Right lung (tissue), 5 donors: ENCODE data around the gene SGPP1. TPM values are rescaled to one million over a fixed set of nuclear protein-coding genes. Genes with fewer than 3 reads are reported as not detected.
"Not testable (repeated sequence)": the region's sequence is repeated elsewhere in the genome, so short reads cannot be mapped to it uniquely, and the experiment has no call there.

Experiments used
- DNase-seq, 2 donors: peaks; one replicate each; pipeline ENCODE4 v3.0.0-alpha.2; 2013
- polyA plus RNA-seq, 5 donors: library from polyadenylated mRNA; unstranded; fragments of 120-200 nt; gene quantifications; one replicate each; pipeline versions ENCODE4 v1.2.1 to v1.2.3, GENCODE V29; 2013; ENCODE audit warnings: inconsistent platforms in 1 of 5, low replicate concordance in 1 of 5; ENCODE audit not compliant: insufficient read length in 5 of 5, insufficient read depth in 1 of 5

Gene SGPP1
- polyA plus RNA-seq, 5 donors = 20.0 to 26.5 (median 21.2) TPM

- peak; percentile 93 to 94 for DNase-seq
Observed at GRCh38 chr14:63642229-63642611, 85.6 kb downstream of the SGPP1 start.

DNA sequence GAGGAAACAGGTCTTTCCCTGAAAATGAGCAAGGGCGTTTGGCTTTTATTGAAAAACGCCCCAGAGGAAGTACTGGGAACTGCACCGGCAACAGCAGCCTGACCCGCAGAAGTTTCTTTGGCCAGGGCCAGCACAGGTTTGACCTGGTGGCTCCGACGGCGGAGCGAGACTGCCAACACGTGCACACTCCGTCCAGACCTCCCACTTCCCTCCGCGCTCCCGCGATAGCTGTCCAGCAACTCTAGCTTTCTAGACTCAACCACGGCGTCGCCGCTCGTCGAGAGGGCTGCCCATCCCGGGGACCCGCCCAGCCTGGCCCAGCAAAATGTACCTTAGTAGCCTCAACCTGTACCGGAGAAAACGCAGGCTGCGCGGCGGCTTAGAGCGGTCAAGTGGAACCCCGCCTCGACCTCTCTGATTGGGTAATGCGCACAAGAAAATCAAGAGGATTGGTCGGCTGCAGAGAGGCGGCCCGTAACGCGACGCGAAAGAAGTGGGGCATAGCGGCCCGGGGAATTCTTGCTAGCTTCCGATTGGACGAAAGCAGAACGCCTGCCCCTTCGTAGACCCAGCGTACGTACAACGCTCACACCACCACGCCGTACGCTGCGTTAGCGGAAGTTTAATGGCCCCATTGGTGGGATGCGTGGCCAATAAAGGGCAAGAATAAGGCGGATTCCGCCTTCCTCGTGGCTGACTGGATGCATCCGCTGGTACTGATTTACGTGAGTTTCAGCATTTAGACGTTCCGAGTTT, 86.2 kb downstream of the SGPP1 start, which contains the start of gene WDR89:
WDR89 (minus strand) TSS at position 399 of the 756 bp plus-strand sequence. CDS start 41,929 bp downstream, outside the sequence.
- DNase-seq = peak; percentile 98

DNA sequence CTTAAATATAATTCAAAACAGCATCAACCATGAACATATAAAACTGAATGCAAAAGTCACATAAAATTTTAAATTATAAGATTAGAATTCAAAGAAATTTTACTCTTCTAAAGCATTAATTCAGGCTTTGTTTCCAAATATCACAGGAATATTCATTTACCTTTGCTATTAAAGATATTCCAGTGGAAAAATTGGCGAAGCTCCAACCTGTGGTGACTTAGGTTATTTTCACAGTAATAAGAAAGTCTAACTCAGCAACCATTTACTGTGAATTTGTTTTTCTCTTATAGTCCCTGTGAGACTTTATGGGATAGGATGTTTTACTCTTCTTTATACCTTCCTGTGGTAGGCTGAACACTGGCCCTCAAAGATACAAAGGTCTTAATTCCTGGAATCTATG, 89.4 kb downstream of the SGPP1 start:
- no peak for DNase-seq

DNA sequence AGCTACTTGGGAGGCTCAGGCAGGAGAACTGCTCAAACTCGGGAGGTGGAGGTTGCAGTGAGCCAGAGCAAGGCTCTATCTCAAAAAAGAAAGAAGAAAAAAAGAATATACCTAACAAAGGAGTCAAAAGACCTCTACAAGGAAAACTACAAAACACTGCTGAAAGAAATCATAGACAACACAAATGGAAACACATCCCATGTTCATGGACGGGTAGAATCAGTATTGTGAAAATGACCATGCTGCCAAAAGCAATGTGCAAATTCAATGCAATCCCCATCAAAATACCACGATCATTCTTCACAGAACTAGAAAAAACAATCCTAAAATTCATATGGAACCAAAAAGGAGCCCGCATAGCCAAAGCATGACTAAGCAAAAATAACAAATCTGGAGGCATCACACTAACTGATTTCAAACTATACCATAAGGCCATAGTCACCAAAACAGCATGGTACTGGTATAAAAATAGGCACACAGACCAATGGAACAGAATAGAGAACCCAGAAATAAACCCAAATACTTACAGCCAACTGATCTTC, 91.7 kb downstream of the SGPP1 start:
- DNase-seq = not testable (repeated sequence)

Other genes starting within 250 kb of the SGPP1 start
- gene PPP2R5E, start 184.7 kb downstream of the SGPP1 start, polyA plus RNA-seq = 10 to 100 TPM; 26.1 to 38.7 (median 36.7) TPM
- 10 to 100 TPM; 21.2 to 25.5 (median 23.3) TPM for gene WDR89, start 86.2 kb downstream of the SGPP1 start, polyA plus RNA-seq
- 100 to 1,000 TPM in 1 of 5 donors, 10 to 100 TPM in 4; 69.7 to 101 (median 93.6) TPM for gene SYNE2, start 124.9 kb upstream of the SGPP1 start, polyA plus RNA-seq